ENCODE measurements around the gene BSN.

- no peak for TF ChIP-seq CTCF (IDR thresholded peaks at IDR 0.05)
- no peak for TF ChIP-seq POLR2A (IDR thresholded peaks at IDR 0.05)
These were observed 161.9 kb downstream of the BSN start for GRCh38 chr3:49716169-49716568.

Data from right lobe of liver (tissue), 4 donors.